HepG2 (cell line): ENCODE measurements around the gene PRKAR2B.

Experiments used
- EP300 ChIP-seq, 3 experiments: sonication (generic) in 1 of 3; formaldehyde crosslinking in 1 of 3; IDR thresholded peaks; 2 replicates each; pipeline versions ENCODE4 v1.5.1 to v1.6.1; 2011 to 2020; ENCODE audit warnings: low read depth in 2 of 3, low read length in 2 of 3, borderline replicate concordance in 1 of 3, improper control_type of control experiment in 1 of 3, mild to moderate bottlenecking in 1 of 3, missing genetic modification reagents in 1 of 3, moderate library complexity in 1 of 3
- RAD21 ChIP-seq: fragments of 450-650 bp; formaldehyde crosslinking; IDR thresholded peaks from 2 replicates; pipeline ENCODE4 v1.5.0; 2020; ENCODE audit warnings: mild to moderate bottlenecking
- RELA ChIP-seq: sonication (generic); formaldehyde crosslinking; IDR thresholded peaks from 2 replicates; pipeline ENCODE4 v1.4.0; 2020; ENCODE audit warnings: missing genetic modification reagents
- TF ChIP-seq, protein P1 (sequence below): sonication (generic); formaldehyde crosslinking; IDR thresholded peaks from 2 replicates; pipeline ENCODE4 v1.4.0; 2020; ENCODE audit warnings: missing genetic modification reagents, mild to moderate bottlenecking, borderline replicate concordance
- TF ChIP-seq, protein P2 (sequence below): sonication (generic); formaldehyde crosslinking; IDR thresholded peaks from 2 replicates; pipeline ENCODE4 v1.4.0; 2020; ENCODE audit warnings: missing genetic modification reagents, mild to moderate bottlenecking, borderline replicate concordance
- TF ChIP-seq, protein P3 (sequence below): sonication (generic); formaldehyde crosslinking; IDR thresholded peaks from 2 replicates; pipeline ENCODE4 v1.4.0; 2020; ENCODE audit warnings: missing genetic modification reagents
- TF ChIP-seq, protein P4 (sequence below): IDR thresholded peaks from 2 replicates; pipeline ENCODE4 v1.6.1; 2016
- TF ChIP-seq, protein P5 (sequence below): conservative IDR thresholded peaks from 2 replicates; pipeline ENCODE4 v1.6.1; 2018; ENCODE audit warnings: missing genetic modification reagents

DNA sequence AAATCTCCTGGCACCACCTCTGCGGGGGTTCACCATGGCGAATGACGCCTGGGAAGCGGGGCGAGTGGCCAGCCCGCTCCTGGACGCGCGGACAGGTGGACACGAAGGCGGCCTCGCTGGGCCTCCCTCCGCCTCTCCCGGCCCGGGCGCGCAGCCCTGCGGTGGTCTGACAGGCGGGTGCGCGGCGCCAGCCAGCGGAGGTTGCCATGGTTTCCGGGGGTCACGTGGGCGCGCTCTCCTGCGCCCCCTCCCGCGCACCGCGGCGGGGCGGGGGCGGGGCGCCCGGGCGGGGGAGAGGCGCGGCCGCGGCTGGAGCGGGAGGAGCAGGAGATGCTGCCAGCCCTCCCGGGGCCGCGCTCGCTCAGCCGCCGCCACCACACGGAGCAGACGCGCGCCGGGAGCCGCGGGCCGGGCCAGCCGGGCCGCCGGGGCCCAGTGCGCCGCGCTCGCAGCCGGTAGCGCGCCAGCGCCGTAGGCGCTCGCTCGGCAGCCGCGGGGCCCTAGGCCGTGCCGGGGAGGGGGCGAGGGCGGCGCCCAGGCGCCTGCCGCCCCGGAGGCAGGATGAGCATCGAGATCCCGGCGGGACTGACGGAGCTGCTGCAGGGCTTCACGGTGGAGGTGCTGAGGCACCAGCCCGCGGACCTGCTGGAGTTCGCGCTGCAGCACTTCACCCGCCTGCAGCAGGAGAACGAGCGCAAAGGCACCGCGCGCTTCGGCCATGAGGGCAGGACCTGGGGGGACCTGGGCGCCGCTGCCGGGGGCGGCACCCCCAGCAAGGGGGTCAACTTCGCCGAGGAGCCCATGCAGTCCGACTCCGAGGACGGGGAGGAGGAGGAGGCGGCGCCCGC lies at the start of gene PRKAR2B:
- TF ChIP-seq, protein P1, sequence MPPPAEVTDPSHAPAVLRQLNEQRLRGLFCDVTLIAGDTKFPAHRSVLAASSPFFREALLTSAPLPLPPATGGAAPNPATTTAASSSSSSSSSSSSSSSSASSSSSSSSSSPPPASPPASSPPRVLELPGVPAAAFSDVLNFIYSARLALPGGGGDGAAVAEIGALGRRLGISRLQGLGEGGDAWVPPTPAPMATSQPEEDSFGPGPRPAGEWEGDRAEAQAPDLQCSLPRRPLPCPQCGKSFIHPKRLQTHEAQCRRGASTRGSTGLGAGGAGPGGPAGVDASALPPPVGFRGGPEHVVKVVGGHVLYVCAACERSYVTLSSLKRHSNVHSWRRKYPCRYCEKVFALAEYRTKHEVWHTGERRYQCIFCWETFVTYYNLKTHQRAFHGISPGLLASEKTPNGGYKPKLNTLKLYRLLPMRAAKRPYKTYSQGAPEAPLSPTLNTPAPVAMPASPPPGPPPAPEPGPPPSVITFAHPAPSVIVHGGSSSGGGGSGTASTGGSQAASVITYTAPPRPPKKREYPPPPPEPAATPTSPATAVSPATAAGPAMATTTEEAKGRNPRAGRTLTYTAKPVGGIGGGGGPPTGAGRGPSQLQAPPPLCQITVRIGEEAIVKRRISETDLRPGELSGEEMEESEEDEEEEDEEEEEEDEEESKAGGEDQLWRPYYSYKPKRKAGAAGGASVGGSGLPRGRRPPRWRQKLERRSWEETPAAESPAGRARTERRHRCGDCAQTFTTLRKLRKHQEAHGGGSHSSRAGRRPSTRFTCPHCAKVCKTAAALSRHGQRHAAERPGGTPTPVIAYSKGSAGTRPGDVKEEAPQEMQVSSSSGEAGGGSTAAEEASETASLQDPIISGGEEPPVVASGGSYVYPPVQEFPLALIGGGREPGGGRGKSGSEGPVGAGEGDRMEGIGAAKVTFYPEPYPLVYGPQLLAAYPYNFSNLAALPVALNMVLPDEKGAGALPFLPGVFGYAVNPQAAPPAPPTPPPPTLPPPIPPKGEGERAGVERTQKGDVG: no peak
- TF ChIP-seq, protein P2, sequence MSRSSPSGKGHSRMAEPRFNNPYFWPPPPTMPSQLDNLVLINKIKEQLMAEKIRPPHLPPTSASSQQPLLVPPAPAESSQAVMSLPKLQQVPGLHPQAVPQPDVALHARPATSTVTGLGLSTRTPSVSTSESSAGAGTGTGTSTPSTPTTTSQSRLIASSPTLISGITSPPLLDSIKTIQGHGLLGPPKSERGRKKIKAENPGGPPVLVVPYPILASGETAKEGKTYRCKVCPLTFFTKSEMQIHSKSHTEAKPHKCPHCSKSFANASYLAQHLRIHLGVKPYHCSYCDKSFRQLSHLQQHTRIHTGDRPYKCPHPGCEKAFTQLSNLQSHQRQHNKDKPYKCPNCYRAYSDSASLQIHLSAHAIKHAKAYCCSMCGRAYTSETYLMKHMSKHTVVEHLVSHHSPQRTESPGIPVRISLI (CRISPR knock-in tag): no peak
- no peak for TF ChIP-seq RELA (CRISPR knock-in tag)
- no peak for TF ChIP-seq RAD21 (CRISPR knock-in tag)
- TF ChIP-seq, protein P3, sequence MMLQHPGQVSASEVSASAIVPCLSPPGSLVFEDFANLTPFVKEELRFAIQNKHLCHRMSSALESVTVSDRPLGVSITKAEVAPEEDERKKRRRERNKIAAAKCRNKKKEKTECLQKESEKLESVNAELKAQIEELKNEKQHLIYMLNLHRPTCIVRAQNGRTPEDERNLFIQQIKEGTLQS: no peak
- no peak for TF ChIP-seq EP300 (IDR thresholded peaks at IDR 0.05; ENCODE audit: low read depth in 2 of 2, low read length in 2 of 2)
- no peak for TF ChIP-seq EP300 (CRISPR knock-in tag; IDR thresholded peaks at IDR 0.05; ENCODE audit: borderline replicate concordance)
- TF ChIP-seq, protein P4, sequence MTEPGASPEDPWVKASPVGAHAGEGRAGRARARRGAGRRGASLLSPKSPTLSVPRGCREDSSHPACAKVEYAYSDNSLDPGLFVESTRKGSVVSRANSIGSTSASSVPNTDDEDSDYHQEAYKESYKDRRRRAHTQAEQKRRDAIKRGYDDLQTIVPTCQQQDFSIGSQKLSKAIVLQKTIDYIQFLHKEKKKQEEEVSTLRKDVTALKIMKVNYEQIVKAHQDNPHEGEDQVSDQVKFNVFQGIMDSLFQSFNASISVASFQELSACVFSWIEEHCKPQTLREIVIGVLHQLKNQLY: no peak
- TF ChIP-seq, protein P5, sequence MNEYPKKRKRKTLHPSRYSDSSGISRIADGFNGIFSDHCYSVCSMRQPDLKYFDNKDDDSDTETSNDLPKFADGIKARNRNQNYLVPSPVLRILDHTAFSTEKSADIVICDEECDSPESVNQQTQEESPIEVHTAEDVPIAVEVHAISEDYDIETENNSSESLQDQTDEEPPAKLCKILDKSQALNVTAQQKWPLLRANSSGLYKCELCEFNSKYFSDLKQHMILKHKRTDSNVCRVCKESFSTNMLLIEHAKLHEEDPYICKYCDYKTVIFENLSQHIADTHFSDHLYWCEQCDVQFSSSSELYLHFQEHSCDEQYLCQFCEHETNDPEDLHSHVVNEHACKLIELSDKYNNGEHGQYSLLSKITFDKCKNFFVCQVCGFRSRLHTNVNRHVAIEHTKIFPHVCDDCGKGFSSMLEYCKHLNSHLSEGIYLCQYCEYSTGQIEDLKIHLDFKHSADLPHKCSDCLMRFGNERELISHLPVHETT (CRISPR knock-in tag): no peak
